Caco-2 (cell line): ENCODE measurements around the gene GLTP. TPM values are rescaled to one million over a fixed set of nuclear protein-coding genes. Genes with fewer than 3 reads are reported as not detected.
A peak's percentile ranks its signal among the peaks of the same experiment; 100 is the strongest.
"Not testable (repeated sequence)": the region's sequence is repeated elsewhere in the genome, so short reads cannot be mapped to it uniquely, and the experiment has no call there.

ENCODE experiments used
- Bru-seq: library from RNA; stranded (reverse); fragments of 400-500 nt; gene quantifications from one replicate; lab custom pipeline; 2021; lab: Mats Ljungman, UMichigan
- BruChase-seq, 2 experiments: library from RNA; stranded (reverse); fragments of 400-500 nt; gene quantifications; one replicate each; lab custom pipeline; 2021; lab: Mats Ljungman, UMichigan
- BruUV-seq: library from RNA; stranded (reverse); fragments of 400-500 nt; replicated peaks from 2 replicates; lab custom pipeline; 2021; lab: Mats Ljungman, UMichigan
- CTCF ChIA-PET: fragments of 300-600 bp; sonication (Branson Sonifier 250); formaldehyde crosslinking; loops from one replicate; lab custom pipeline; 2022; ENCODE audit warnings: antibody characterized with exemption; lab: Charles Lee
- POLR2A ChIA-PET: fragments of 300-600 bp; sonication (Branson Sonifier 250); formaldehyde crosslinking; loops from one replicate; lab custom pipeline; 2022; ENCODE audit warnings: antibody characterized with exemption; lab: Charles Lee
- DNase-seq, 2 experiments: peaks; one replicate each; pipeline versions ENCODE4 v3.0.0 to v3.0.0-alpha.2; 2020 to 2022
- H3K27me3 ChIP-seq: replicated peaks from 2 replicates; pipeline ENCODE4 v1.6.0; 2011; ENCODE audit warnings: low read length; ENCODE audit not compliant: control insufficient read depth, insufficient read depth
- H3K36me3 ChIP-seq: 2 replicates; pipeline ENCODE4 v1.5.1; 2011; ENCODE audit warnings: low read length; ENCODE audit not compliant: control insufficient read depth, insufficient read depth
- H3K4me1 ChIP-seq: fragments of 250-450 bp; sonication (Bioruptor Pico); 2 replicates; pipeline ENCODE4 v1.5.1; 2020; ENCODE audit warnings: mild to moderate bottlenecking
- H3K4me3 ChIP-seq: 2 replicates; pipeline ENCODE4 v1.5.1; 2011; ENCODE audit warnings: low read depth, mild to moderate bottlenecking, control low read depth, low read length
- H3K9me3 ChIP-seq: fragments of 250-450 bp; sonication (Bioruptor Pico); 2 replicates; pipeline ENCODE4 v1.5.1; 2020; ENCODE audit warnings: mild to moderate bottlenecking, moderate library complexity
- H3K27ac Mint-ChIP-seq: one replicate; pipeline ENCODE4 v1.8.0; 2022; ENCODE audit warnings: mixed read lengths; ENCODE audit not compliant: unreplicated experiment
- H3K27me3 Mint-ChIP-seq: one replicate; pipeline ENCODE4 v1.8.0; 2022; ENCODE audit warnings: mixed read lengths; ENCODE audit not compliant: insufficient read depth, unreplicated experiment
- H3K36me3 Mint-ChIP-seq: one replicate; pipeline ENCODE4 v1.8.0; 2022; ENCODE audit warnings: mild to moderate bottlenecking, mixed read lengths; ENCODE audit not compliant: insufficient read depth, unreplicated experiment
- H3K4me1 Mint-ChIP-seq: one replicate; pipeline ENCODE4 v1.8.0; 2022; ENCODE audit warnings: low read depth, mixed read lengths; ENCODE audit not compliant: unreplicated experiment
- H3K4me3 Mint-ChIP-seq: one replicate; pipeline ENCODE4 v1.8.0; 2022; ENCODE audit warnings: mild to moderate bottlenecking, moderate library complexity, mixed read lengths; ENCODE audit not compliant: unreplicated experiment
- H3K9me3 Mint-ChIP-seq: one replicate; pipeline ENCODE4 v1.8.0; 2022; ENCODE audit warnings: mixed read lengths; ENCODE audit not compliant: unreplicated experiment
- intact Hi-C: fragments of 100-400 bp; cut with micrococcal nuclease; formaldehyde crosslinking; loops from one replicate; pipeline ENCODE4 v1.10.0; 2022; ENCODE audit not compliant: unreplicated experiment
- long read RNA-seq: library from polyadenylated mRNA; stranded (forward); transcript quantifications from one replicate; pipeline ENCODE4 v2.0.0, GENCODE V29; 2022
- total RNA-seq: library from RNA; stranded (reverse); gene quantifications from 2 replicates; pipeline ENCODE4 v1.2.3, GENCODE V29; 2022
- TF ChIP-seq, protein P1 (sequence below), 2 experiments: fragments of 200-600 bp in 1 of 2; IDR thresholded peaks; 1 replicate in 1 of 2; 2 replicates in 1 of 2; pipeline versions ENCODE4 v1.5.1 to v1.8.0; 2011 to 2022; ENCODE audit warnings: antibody characterized with exemption in 1 of 2, control low read depth in 1 of 2, inconsistent platforms in 1 of 2, low read depth in 1 of 2, low read length in 1 of 2, mild to moderate bottlenecking in 1 of 2, moderate library complexity in 1 of 2; ENCODE audit not compliant: insufficient read depth in 1 of 2, severe bottlenecking in 1 of 2, unreplicated experiment in 1 of 2

Gene GLTP
- 12.2 and 14.9 TPM in 2 replicates for total RNA-seq
- Bru-seq, nascent RNA, result percentile 54 among the genes with signal in this experiment
- BruChase-seq, experiment 1, labeled RNA remaining after a 2-hour chase, result percentile 59 among the genes with signal in this experiment
- BruChase-seq, experiment 2, labeled RNA remaining after a 6-hour chase, result percentile 69 among the genes with signal in this experiment
- long read RNA-seq, transcript GLTP-201 (5 exons, 2,356 nt), result major isoform, 23 of 30 reads
- long read RNA-seq, partial matches to known transcripts, result 1 of 30 reads
- long read RNA-seq, other reads (novel, unspliced or antisense), result 5 of 30 reads

- Mint-ChIP-seq H3K36me3 (peaks cover 4% of the 10 kb centered on the region), H3K4me1 (peaks cover 30% of the 10 kb centered on the region), H3K9me3 (no peaks in the 10 kb centered on the region), H3K27me3 (no peaks in the 10 kb centered on the region), H3K27ac (peak within 1 kb of the TSS; percentile 87), H3K4me3 (peak within 1 kb of the TSS; percentile 71)
- no TSS peak for BruUV-seq
- H3K4me3 ChIP-seq, result peak within 1 kb of the TSS; percentile 89
- H3K27me3 ChIP-seq, result no peaks in the 10 kb centered on the region; the same call in 1 of the 2 replicates
- H3K4me1 ChIP-seq, result peaks cover 24% of the 10 kb centered on the region
- POLR2A ChIA-PET, result no interaction called here
- TF ChIP-seq, protein P1, sequence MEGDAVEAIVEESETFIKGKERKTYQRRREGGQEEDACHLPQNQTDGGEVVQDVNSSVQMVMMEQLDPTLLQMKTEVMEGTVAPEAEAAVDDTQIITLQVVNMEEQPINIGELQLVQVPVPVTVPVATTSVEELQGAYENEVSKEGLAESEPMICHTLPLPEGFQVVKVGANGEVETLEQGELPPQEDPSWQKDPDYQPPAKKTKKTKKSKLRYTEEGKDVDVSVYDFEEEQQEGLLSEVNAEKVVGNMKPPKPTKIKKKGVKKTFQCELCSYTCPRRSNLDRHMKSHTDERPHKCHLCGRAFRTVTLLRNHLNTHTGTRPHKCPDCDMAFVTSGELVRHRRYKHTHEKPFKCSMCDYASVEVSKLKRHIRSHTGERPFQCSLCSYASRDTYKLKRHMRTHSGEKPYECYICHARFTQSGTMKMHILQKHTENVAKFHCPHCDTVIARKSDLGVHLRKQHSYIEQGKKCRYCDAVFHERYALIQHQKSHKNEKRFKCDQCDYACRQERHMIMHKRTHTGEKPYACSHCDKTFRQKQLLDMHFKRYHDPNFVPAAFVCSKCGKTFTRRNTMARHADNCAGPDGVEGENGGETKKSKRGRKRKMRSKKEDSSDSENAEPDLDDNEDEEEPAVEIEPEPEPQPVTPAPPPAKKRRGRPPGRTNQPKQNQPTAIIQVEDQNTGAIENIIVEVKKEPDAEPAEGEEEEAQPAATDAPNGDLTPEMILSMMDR (IDR thresholded peaks at IDR 0.05; ENCODE audit: insufficient read depth in 1 of 2, low read depth in 1 of 2, low read length in 1 of 2, severe bottlenecking in 1 of 2, unreplicated experiment in 1 of 2), result peak; percentile 15 to 40
- intact Hi-C loops, result loop anchor here (1.0 kb wide), 2 partner anchors 27 to 75 kb away; no protein-coding TSS in a partner anchor
- H3K36me3 ChIP-seq, result no peaks in the 10 kb centered on the region
- no peaks in the 10 kb centered on the region for H3K9me3 ChIP-seq
- CTCF ChIA-PET, result interaction anchor here (1.5 kb wide), 1 partner anchor 35 kb away, joined by 5 read pairs; no protein-coding TSS in a partner anchor
- peak; percentile 83 to 94 for DNase-seq
These were observed at the start of gene GLTP for GRCh38 chr12:109880043-109880931. TSS of gene GLTP (minus strand) at chr12:109880541. CDS start at chr12:109880374, 167 bp downstream.

DNA sequence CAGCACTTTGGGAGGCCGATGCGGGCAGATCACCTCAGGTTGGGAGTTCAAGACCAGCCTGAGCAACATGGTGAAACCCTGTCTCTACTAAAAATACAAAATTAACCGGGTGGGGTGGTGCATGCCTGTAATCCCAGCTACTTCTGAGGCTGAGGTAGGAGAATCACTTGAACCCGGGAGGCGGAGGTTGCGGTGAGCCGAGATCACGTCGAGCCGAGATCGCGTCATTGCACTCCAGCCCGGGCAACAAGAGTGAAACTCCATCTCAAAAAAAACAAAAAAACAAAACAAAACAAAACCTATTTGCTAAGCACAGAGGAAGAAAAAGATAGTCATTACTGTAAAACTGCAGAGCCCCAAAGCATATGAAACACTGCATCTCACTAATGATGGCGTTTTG is 49.0 kb upstream of the GLTP start:
- H3K27me3 ChIP-seq, H3K27ac Mint-ChIP-seq, CTCF ChIA-PET, DNase-seq, POLR2A ChIA-PET, H3K4me3 Mint-ChIP-seq, intact Hi-C loops, H3K9me3 ChIP-seq, BruUV-seq, H3K36me3 ChIP-seq, H3K27me3 Mint-ChIP-seq, H3K9me3 Mint-ChIP-seq, H3K4me3 ChIP-seq: not testable (repeated sequence)
- peaks cover 23% of the 10 kb centered on the region for H3K36me3 Mint-ChIP-seq
- H3K4me1 Mint-ChIP-seq, result peaks cover 11% of the 10 kb centered on the region
- peaks cover 13% of the 10 kb centered on the region for H3K4me1 ChIP-seq

- Mint-ChIP-seq H3K27me3 (no peaks in the 10 kb centered on the region), H3K9me3 (no peaks in the 10 kb centered on the region), H3K27ac (no peak overlapping the region), H3K4me3 (no peak overlapping the region), H3K4me1 (peaks cover 11% of the 10 kb centered on the region), H3K36me3 (peaks cover 16% of the 10 kb centered on the region)
- H3K9me3 ChIP-seq, result no peaks in the 10 kb centered on the region
- peaks cover 2% of the 10 kb centered on the region; the same call in 1 of the 2 replicates for H3K36me3 ChIP-seq
- CTCF ChIA-PET, result interaction anchor here (0.7 to 1.2 kb wide), 2 partner anchors 21 to 28 kb away, joined by 3 read pairs; partner anchors contain the start of gene TCHP
- POLR2A ChIA-PET, result no interaction called here
- TF ChIP-seq, protein P1 (IDR thresholded peaks at IDR 0.05; ENCODE audit: insufficient read depth in 1 of 2, low read depth in 1 of 2, low read length in 1 of 2, severe bottlenecking in 1 of 2, unreplicated experiment in 1 of 2), result no peak
- no TSS peak for BruUV-seq
- no peak for DNase-seq
- no peaks in the 10 kb centered on the region for H3K27me3 ChIP-seq
- H3K4me1 ChIP-seq, result peaks cover 13% of the 10 kb centered on the region
- intact Hi-C loops, result no loop called here
- H3K4me3 ChIP-seq, result no peak overlapping the region
These were observed 47.8 kb upstream of the GLTP start for GRCh38 chr12:109928058-109928656.
